Vagina (tissue), 2 donors: ENCODE results near the gene MEFV.

Source experiments
- POLR2A ChIP-seq, 2 donors: fragments of 450-650 bp; IDR thresholded peaks; one replicate each; pipeline ENCODE4 v1.6.1; 2017; ENCODE audit warnings: antibody characterized with exemption in 2 of 2, mild to moderate bottlenecking in 2 of 2, moderate library complexity in 2 of 2
- TF ChIP-seq, protein P1 (sequence below), 3 experiments: fragments of 450-650 bp in 2 of 3; fragments of 200-600 bp in 1 of 3; sonication (generic) in 1 of 3; IDR thresholded peaks; one replicate each; pipeline ENCODE4 v1.5.1; 2017 to 2019; ENCODE audit warnings: antibody characterized with exemption in 3 of 3, mild to moderate bottlenecking in 2 of 3, moderate library complexity in 2 of 3

- TF ChIP-seq, protein P1, sequence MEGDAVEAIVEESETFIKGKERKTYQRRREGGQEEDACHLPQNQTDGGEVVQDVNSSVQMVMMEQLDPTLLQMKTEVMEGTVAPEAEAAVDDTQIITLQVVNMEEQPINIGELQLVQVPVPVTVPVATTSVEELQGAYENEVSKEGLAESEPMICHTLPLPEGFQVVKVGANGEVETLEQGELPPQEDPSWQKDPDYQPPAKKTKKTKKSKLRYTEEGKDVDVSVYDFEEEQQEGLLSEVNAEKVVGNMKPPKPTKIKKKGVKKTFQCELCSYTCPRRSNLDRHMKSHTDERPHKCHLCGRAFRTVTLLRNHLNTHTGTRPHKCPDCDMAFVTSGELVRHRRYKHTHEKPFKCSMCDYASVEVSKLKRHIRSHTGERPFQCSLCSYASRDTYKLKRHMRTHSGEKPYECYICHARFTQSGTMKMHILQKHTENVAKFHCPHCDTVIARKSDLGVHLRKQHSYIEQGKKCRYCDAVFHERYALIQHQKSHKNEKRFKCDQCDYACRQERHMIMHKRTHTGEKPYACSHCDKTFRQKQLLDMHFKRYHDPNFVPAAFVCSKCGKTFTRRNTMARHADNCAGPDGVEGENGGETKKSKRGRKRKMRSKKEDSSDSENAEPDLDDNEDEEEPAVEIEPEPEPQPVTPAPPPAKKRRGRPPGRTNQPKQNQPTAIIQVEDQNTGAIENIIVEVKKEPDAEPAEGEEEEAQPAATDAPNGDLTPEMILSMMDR (IDR thresholded peaks at IDR 0.05): no peak
- no peak for TF ChIP-seq POLR2A (IDR thresholded peaks at IDR 0.05)
Measured at GRCh38 chr16:3212006-3212405, 44.4 kb downstream of the MEFV start.
